GM21717 (cell line): ENCODE measurements around the gene ANXA4.

Experiments used
- ATAC-seq: cut with Tn5 transposase; IDR thresholded peaks from one replicate; pipeline ENCODE4 v1.9.1; 2021; ENCODE audit warnings: mild to moderate bottlenecking, moderate library complexity; ENCODE audit not compliant: unreplicated experiment

ANXA4 gene

GRCh38 chr2:69836316-69836715 lies 94.4 kb downstream of the ANXA4 start:
- ATAC-seq, result no peak

DNA sequence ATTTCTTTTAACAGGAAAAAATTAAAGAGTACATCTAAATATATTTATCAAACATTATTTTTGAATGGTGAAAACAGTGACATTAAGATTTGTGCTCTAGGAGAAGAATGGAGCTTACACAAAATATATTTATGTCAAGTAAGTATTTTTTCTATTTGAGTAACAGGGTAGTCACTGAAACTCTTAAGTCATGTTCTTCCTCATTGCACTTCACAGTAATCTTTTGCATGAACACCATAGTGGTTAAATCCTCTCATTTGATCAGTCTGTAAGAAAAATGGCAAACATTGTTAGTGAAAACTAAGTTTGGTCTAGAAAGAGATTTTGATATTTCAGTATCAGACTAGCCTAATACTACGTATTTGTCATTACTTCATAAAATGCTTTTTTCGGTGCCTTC lies 95.6 kb downstream of the ANXA4 start:
- no peak for ATAC-seq

DNA sequence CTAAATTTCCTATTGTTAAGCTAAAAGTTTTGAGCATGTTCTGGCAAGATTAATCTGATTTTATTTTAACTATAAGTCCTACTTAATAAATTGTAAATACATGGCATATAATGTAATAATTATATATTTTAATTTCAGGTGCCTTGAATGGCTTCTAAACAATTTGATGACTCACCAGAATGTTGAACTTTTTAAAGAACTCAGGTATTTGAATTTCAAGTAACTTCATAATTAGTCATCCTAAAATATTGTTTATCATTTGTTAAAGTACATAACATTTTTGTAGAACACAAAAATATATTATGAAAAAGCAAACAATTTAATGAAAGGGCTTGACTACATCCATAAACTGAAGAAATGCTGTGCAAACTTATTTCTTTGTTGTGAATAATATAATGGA lies 102.1 kb downstream of the ANXA4 start:
- ATAC-seq, result no peak

DNA sequence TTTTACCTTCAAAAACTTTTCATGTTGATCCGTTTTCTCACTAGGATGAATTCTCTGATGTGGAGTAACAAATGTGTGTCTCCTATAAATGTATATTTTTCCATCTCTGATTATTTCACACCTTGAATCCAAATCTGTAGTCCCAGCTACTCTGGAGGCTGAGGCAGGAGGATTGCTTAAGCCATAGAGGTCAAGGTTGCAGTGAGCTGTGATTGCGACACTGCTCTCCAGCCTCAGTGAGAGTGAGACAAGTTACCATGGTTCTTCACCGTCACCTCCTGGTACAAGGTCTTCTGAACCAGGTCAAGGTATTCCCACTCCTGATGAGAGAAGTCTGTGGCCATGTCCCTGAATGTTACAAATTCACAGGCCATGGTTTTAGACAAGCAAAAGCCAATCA lies 102.6 kb downstream of the ANXA4 start:
- no peak for ATAC-seq

DNA sequence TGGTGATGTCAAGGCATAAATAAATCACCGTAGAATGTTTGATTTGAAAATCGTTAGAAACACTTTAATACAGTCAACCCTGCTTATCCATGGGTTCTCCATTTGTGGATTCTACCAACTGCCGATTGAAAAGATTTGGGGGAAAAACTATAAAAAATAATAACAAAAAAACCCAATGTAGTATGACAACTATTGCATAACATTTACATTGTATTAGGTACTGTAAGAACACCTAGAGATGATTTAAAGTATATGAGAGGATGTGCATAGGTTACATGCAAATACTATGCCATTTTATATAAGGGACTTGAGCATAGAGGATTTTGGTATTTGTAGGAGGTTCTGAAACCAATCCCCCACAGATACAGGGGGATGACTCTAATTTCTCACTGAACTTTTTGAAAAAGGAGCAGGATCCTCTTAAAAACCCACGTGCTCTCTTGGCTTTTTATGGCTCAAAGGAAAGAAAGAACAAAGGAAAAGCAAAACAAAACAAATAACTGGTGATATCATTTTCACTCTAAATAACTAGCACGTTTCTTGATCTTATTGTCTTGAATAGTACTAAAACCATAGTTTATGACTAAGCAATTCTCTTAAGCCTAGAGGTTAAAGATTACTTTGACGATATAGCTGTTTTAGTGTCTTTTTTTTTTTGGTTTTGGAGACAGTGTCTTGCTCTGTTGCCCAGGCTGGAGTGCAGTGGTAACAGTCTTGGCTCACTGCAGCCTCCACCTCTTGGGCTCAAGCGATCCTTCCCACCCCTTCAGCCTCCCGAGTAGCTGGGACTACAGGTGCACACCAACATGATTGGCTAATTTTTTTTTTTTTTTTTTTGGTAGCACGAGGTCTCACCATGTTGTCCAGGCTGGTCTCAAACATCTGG lies 104.5 kb downstream of the ANXA4 start:
- no peak for ATAC-seq

DNA sequence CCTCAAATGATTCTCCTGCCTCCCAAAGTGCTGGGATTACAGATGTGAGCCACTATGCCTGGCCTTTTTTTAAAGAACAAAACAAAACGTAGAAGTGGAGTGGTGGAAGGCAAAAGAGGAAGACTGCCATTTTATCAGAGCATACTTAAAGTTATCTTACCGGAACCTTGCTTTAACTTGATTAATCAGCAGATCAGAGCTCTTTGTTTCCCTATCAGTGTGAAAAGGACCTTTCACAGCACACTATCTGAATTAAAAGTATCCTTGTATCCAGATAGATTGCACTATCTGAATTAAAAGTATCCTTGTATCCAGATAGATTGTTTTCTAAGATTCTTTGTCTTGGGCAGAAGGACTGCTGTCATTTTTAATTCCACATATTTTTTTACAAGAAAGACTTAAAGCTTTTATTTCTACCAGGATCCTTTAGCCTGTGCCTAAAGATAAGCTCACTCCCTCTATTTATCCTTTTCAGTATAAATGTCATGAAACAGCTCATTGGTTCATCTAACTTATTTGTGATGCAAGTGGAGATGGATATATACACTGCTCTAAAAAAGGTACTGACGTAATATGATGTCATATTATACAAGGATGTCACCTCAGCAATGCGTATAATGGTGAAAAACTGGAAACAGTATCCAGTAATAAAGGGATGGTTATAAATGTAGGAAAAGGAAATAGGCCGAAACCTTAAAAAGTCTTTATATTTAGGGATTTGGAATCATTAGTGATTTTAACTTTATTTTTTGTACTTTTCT lies 105.3 kb downstream of the ANXA4 start:
- ATAC-seq, result no peak

DNA sequence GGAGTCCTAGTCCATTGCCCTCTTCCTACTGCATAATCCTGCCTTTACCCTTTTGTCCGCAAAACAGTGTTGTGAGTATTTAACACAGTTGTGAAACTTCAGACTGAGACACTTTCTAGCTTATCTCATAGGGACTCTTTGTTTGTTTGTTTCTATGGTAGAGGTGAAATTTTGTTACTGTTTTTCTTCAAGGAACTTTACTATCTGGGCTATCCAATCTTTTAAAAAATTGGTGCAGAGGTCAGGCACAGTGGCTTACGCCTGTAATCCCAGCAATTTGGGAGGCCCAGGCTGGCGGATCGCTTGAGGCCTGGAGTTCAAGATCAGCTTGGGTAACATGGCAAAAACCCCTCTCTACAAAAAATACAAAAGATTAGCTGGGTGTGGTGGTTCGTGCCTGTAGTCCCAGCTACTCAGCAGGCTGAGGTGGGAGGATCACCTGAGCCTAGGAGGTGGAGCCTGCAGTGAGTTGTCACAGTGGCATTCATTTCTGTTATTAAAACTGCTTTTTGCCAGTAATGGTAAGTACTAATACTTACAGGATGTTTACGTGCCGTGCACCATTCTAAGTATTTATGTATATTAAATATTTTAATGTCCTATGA lies 106.4 kb downstream of the ANXA4 start:
- no peak for ATAC-seq

- no peak for ATAC-seq
Measured at GRCh38 chr2:69858261-69858660, 116.3 kb downstream of the ANXA4 start.

- no peak for ATAC-seq
Measured at GRCh38 chr2:69863298-69863697, 121.4 kb downstream of the ANXA4 start.
